IPS-NIHi7 (cell line): ENCODE data around the gene GARIN1A.

Experiments
- DNase-seq: peaks from one replicate; pipeline ENCODE4 v3.0.0; 2012; ENCODE audit warnings: mixed read lengths; ENCODE audit errors: extremely low spot score

Gene GARIN1A

DNA sequence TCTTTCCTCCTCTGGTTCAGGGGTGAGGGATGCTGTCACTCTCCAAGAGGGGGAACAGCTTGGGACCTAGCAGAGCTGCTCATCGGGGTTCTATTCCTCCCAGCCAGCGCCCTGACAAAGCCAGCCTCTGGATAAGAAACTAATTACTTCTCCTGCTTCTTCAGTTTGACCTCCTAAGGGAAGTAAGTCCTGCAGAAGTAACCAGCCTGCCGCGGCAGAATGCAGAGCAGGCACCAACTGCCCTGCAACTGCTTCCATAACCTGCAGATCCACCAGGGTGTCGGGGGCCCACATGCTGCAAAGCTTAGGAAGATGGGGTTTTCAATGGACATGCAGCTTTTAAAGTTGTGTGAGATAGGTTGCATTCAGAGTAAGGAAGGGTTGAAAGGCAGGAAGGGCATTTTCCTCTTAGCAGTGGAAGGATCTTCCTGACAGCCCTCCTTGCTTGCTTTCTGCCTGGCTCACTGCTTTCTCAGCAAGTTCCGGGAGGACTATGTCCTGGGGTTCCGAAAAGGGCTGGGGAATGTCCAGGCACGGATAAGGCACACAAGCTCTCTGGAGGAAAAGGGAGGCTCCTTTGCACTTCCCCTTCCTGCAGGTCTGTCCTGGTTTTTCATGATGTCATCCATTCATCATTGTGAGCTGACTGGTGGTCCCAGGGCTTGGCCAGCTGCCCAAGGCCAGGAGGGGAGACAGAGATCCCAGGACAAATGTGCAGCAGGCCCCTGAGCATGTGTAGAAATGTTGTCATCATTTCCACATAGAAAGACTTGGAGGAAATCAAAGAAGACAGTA lies 42.8 kb downstream of the GARIN1A start:
- no peak for DNase-seq

DNA sequence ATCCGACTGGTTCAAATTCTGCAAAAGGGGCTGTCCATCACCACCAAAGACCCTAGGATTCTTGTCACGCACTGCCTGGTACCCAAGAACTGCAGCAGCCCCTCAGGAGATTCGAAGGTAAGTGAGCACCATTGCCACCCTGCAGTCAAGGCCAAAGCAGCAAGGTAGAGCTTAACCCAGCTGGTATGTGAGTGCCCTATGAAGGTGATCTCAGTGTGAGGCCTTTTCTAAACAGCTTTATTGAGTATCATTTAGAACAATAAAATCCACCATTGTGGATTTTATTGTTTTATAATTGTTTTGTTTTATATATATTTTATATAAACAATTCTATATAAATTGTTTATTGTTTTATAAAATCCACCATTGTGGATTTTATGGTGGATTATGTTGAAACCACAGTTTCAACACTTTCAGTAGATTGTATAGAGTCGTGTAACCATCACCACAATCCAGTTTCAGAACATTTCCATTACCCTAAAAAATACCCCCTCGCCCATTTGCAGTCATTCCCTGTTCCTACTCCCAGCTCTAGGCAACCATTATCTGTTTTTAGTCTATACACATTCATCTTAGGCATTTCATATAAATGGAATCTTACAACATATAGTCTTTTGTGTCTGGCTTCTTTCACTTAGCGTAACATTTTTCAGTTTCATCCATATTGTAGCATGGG lies 47.0 kb downstream of the GARIN1A start:
- no peak for DNase-seq

DNA sequence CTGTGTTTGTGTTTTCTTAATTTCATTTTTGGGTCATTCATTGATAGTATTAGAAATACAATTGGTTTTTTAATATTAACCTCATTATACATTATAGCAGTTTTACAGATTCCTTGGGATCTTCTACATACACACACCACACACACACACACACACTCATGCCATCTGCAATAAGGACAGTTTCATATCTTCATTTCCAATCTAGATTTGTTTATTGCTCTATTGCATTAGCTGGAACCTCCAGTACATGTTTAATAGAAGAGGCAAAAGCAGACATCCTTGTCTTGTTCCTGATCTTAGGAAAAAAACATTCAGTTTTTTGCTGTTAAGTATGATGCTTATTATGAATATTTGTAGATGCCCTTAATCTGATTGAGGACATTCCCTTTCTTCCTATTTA lies 49.3 kb downstream of the GARIN1A start:
- DNase-seq: no peak
